HG02943 (cell line): ENCODE results near the gene MAGEB6B.
"Not testable (repeated sequence)": the region's sequence is repeated elsewhere in the genome, so short reads cannot be mapped to it uniquely, and the experiment has no call there.

Experiments
- ATAC-seq: cut with Tn5 transposase; IDR thresholded peaks from one replicate; pipeline ENCODE4 v1.9.1; 2021; ENCODE audit warnings: mild to moderate bottlenecking, low read depth, moderate library complexity; ENCODE audit not compliant: unreplicated experiment

Gene MAGEB6B

GRCh38 chrX:26160301-26160700, at the start of gene MAGEB6B:
Gene MAGEB6B, plus strand, starts transcription at chrX:26160601. Its CDS starts 0 bp downstream, at chrX:26160601.
- no peak for ATAC-seq

- ATAC-seq: no peak
Observed at GRCh38 chrX:26138274-26138673, 22.1 kb upstream of the MAGEB6B start, which contains the start of gene MAGEB18. Gene MAGEB18, plus strand, starts transcription at chrX:26138343. Its CDS starts 643 bp downstream, at chrX:26138986.

- no peak for ATAC-seq
Observed at GRCh38 chrX:26146024-26146423, 14.4 kb upstream of the MAGEB6B start.

- no peak for ATAC-seq
Observed at GRCh38 chrX:26192204-26192603, 31.8 kb downstream of the MAGEB6B start, which contains the start of gene MAGEB6. Gene MAGEB6, plus strand, starts transcription at chrX:26192440. Its CDS starts 1,407 bp downstream, at chrX:26193847.

GRCh38 chrX:26203561-26203960, 43.2 kb downstream of the MAGEB6B start:
- no peak for ATAC-seq

DNA sequence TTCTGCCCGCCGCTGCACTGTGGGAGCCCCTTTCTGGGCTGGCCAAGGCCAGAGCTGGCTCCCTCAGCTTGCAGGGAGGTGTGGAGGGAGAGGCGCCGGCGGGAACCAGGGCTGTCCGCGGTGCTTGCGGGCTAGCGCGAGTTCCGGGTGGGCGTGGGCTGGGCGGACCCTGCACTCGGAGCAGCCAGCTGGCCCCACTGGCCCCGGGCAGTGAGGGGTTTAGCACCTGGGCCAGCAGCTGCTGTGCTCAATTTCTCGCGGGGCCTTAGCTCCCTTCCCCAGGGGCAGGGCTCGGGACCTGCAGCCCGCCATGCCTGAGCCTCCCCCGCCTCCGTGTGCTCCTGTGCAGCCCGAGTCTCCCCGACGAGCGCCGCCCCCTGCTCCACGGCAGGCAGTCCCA, 44.3 kb downstream of the MAGEB6B start:
- not testable (repeated sequence) for ATAC-seq

DNA sequence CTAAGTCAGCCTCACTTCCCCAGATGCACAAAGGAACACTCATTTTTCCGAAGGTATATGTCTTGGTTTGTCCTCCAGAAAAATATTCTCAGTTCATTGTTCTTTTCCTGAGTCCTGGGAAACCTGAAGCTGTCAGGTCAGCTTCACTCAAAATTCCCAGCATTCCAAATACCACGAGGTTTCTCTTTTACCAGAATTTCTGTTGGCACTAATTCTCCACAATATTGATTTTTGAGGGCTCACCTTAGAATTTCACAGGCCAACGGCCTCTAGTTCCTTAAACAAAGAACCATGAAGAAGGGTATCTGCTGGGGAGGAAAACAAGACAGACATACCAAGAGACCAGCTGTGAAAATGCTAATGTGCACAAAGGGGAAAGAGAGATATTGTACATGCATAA, 47.6 kb downstream of the MAGEB6B start:
- ATAC-seq: no peak
